HepG2 (cell line): ENCODE results near the gene PSMB10. TPM values are rescaled to one million over a fixed set of nuclear protein-coding genes. Genes with fewer than 3 reads are reported as not detected.

Experiments
- EEA1 ChIP-seq: sonication (generic); formaldehyde crosslinking; IDR thresholded peaks from 2 replicates; pipeline ENCODE4 v1.5.1; 2020; ENCODE audit warnings: mild to moderate bottlenecking, missing genetic modification reagents, borderline replicate concordance
- FOXK1 ChIP-seq: sonication (generic); formaldehyde crosslinking; IDR thresholded peaks from 2 replicates; pipeline ENCODE4 v1.4.0; 2020; ENCODE audit warnings: low read depth, missing genetic modification reagents, borderline replicate concordance
- GZF1 ChIP-seq: sonication (generic); formaldehyde crosslinking; IDR thresholded peaks from 2 replicates; pipeline ENCODE4 v1.5.1; 2020; ENCODE audit warnings: mild to moderate bottlenecking, missing genetic modification reagents
- HNF4G ChIP-seq, 2 experiments: sonication (generic) in 1 of 2; formaldehyde crosslinking in 1 of 2; IDR thresholded peaks; 2 replicates each; pipeline versions ENCODE4 v1.4.0 to v1.6.1; 2011 to 2020; ENCODE audit warnings: borderline replicate concordance in 2 of 2, low read depth in 2 of 2, mild to moderate bottlenecking in 2 of 2, low read length in 1 of 2, missing genetic modification reagents in 1 of 2, moderate library complexity in 1 of 2
- KDM5A ChIP-seq: fragments of 200-600 bp; sonication (generic); IDR thresholded peaks from 2 replicates; pipeline ENCODE4 v1.7.0; 2018; ENCODE audit warnings: antibody characterized with exemption, mild to moderate bottlenecking, low read length, borderline replicate concordance
- MATR3 ChIP-seq: sonication (generic); formaldehyde crosslinking; IDR thresholded peaks from 2 replicates; pipeline ENCODE4 v1.4.0; 2020; ENCODE audit warnings: missing genetic modification reagents
- NFRKB ChIP-seq: fragments of 450-650 bp; IDR thresholded peaks from 2 replicates; pipeline ENCODE4 v1.6.1; 2017
- NKX3-1 ChIP-seq: sonication (generic); formaldehyde crosslinking; IDR thresholded peaks from 2 replicates; pipeline ENCODE4 v1.5.0; 2020; ENCODE audit warnings: missing genetic modification reagents
- NR3C1 ChIP-seq: sonication (generic); formaldehyde crosslinking; IDR thresholded peaks from 2 replicates; pipeline ENCODE4 v1.4.0; 2020; ENCODE audit warnings: missing genetic modification reagents
- POGZ ChIP-seq: sonication (generic); formaldehyde crosslinking; IDR thresholded peaks from 2 replicates; pipeline ENCODE4 v1.4.0; 2020; ENCODE audit warnings: mild to moderate bottlenecking, missing genetic modification reagents
- RBM22 ChIP-seq: fragments of 200-400 bp; formaldehyde crosslinking; optimal IDR thresholded peaks from 2 replicates; pipeline ENCODE3; 2017; ENCODE audit warnings: mild to moderate bottlenecking, low read length, moderate library complexity
- SMAD3 ChIP-seq: sonication (generic); formaldehyde crosslinking; IDR thresholded peaks from 2 replicates; pipeline ENCODE4 v1.4.0; 2020; ENCODE audit warnings: missing genetic modification reagents
- SP4 ChIP-seq: sonication (generic); formaldehyde crosslinking; IDR thresholded peaks from 2 replicates; pipeline ENCODE4 v1.8.1; 2023; ENCODE audit warnings: mild to moderate bottlenecking, missing genetic modification reagents
- ZC3H13 ChIP-seq: sonication (generic); formaldehyde crosslinking; IDR thresholded peaks from 2 replicates; pipeline ENCODE4 v1.8.1; 2023; ENCODE audit warnings: mild to moderate bottlenecking, missing genetic modification reagents, moderate library complexity
- ZFP82 ChIP-seq: sonication (generic); formaldehyde crosslinking; IDR thresholded peaks from 2 replicates; pipeline ENCODE4 v1.5.1; 2020; ENCODE audit warnings: mild to moderate bottlenecking, missing genetic modification reagents, borderline replicate concordance
- ZNF317 ChIP-seq: sonication (generic); formaldehyde crosslinking; IDR thresholded peaks from 2 replicates; pipeline ENCODE4 v1.5.0; 2020; ENCODE audit warnings: mild to moderate bottlenecking, missing genetic modification reagents
- ZNF577 ChIP-seq: sonication (generic); formaldehyde crosslinking; IDR thresholded peaks from 2 replicates; pipeline ENCODE4 v1.4.0; 2020; ENCODE audit warnings: mild to moderate bottlenecking, low read depth, missing genetic modification reagents, borderline replicate concordance
- ZNF615 ChIP-seq: sonication (generic); formaldehyde crosslinking; IDR thresholded peaks from 2 replicates; pipeline ENCODE4 v1.5.0; 2020; ENCODE audit warnings: mild to moderate bottlenecking, missing genetic modification reagents, borderline replicate concordance
- polyA plus RNA-seq, 8 experiments: library from polyadenylated mRNA; depleted of rRNA in 3 of 8; stranded (reverse) in 7 of 8; unstranded in 1 of 8; fragments of >200 nt; fragmentation: Illumina TruSeq in 4 of 8; extraction: Trizol in 4 of 8; gene quantifications; 2 replicates each; pipeline versions ENCODE4 v1.2.1 to v1.2.3, GENCODE V29; 2011 to 2016; ENCODE audit warnings: low read depth in 4 of 8, missing spikeins in 1 of 8, mixed read lengths in 1 of 8; ENCODE audit not compliant: insufficient read depth in 1 of 8
- total RNA-seq, 5 experiments: library from RNA; depleted of rRNA; stranded (reverse); fragments of >200 nt; fragmentation: Illumina TruSeq; extraction: Trizol; gene quantifications; 2 replicates each; pipeline ENCODE4 v1.2.3, GENCODE V29; 2016; ENCODE audit warnings: low read depth in 1 of 5
- TF ChIP-seq, protein P1 (sequence below): sonication (generic); IDR thresholded peaks from 2 replicates; pipeline ENCODE4 v1.6.1; 2016; ENCODE audit warnings: low read depth, borderline replicate concordance
- TF ChIP-seq, protein P2 (sequence below): sonication (generic); formaldehyde crosslinking; IDR thresholded peaks from 2 replicates; pipeline ENCODE4 v1.9.0; 2021; ENCODE audit warnings: missing genetic modification reagents, mild to moderate bottlenecking, borderline replicate concordance
- TF ChIP-seq, protein P3 (sequence below): sonication (generic); formaldehyde crosslinking; IDR thresholded peaks from 2 replicates; pipeline ENCODE4 v1.5.0; 2020; ENCODE audit warnings: missing genetic modification reagents
- TF ChIP-seq, protein P4 (sequence below): IDR thresholded peaks from 2 replicates; pipeline ENCODE4 v1.6.1; 2012; ENCODE audit warnings: low read depth, low read length, improper control_type of control experiment
- TF ChIP-seq, protein P5 (sequence below): sonication (generic); formaldehyde crosslinking; IDR thresholded peaks from 2 replicates; pipeline ENCODE4 v1.4.0; 2020; ENCODE audit warnings: mild to moderate bottlenecking, missing genetic modification reagents, borderline replicate concordance

The PSMB10 gene
- total and polyA plus RNA-seq, 2 of the 13 experiments (the other 11 are each of a cell fraction or from before 2014, with no cell fraction given) = 12.7 to 65.9 TPM

DNA sequence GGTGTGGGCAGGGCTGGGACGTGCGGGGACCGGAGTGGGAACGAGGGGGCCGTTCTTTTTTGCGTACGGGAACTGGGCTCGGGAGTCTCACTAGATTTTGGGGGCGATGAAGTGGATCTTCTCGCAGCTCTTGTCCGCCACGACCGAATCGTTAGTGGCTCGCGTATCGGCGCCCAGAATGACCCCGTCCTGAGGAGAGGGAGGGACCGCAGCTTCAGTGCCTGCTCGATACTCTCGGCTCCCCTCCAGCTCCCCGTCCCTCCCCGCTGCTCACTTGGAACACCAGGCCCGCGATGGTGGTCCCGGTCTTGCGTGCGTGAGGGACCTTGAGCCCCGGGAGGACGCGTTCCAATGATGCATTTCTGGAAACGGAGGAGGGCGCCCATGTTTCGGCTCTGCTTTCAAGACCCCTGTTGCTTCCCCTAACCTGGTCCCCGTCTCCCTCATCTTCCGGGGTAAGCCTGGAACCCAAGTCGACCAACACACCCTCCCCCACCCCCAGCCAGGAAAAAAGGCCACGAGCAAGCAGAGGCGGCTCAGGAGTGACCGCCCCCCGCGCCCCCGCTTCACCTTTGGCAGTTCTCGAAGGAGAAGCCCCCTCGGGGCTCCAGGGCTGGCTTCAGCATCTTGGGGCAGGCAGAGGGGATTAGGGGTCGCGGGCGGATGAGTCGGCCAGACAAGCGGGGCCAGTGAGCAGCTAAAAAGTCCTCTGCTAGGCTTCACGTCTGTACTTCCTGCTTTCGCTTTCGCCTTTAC, at the start of gene PSMB10 (continued):
- TF ChIP-seq EEA1 (no peak), NFRKB (no peak), MATR3 (CRISPR knock-in tag) (no peak), KDM5A (peak; percentile 83), RBM22 (peak; percentile 93), FOXK1 (CRISPR knock-in tag) (no peak), ZFP82 (CRISPR knock-in tag) (0 out of 2 replicates have a peak, but pooled peaks have one; percentile 45), SP4 (CRISPR knock-in tag) (no peak), POGZ (CRISPR knock-in tag) (no peak), GZF1 (no peak), NKX3-1 (no peak), ZC3H13 (CRISPR knock-in tag) (peak; percentile 74; the same call in 1 of the 2 replicates), ZNF615 (CRISPR knock-in tag) (peak; percentile 90; the same call in 1 of the 2 replicates), NR3C1 (CRISPR knock-in tag) (no peak), ZNF577 (CRISPR knock-in tag) (no peak), ZNF317 (CRISPR knock-in tag) (no peak), SMAD3 (CRISPR knock-in tag) (0 out of 2 replicates have a peak, but pooled peaks have one; percentile 9), HNF4G (IDR thresholded peaks at IDR 0.05; ENCODE audit: borderline replicate concordance, low read depth, low read length) (0 out of 2 replicates have a peak, but pooled peaks have one; percentile 5), HNF4G (CRISPR knock-in tag; IDR thresholded peaks at IDR 0.05; ENCODE audit: borderline replicate concordance, low read depth) (peak; percentile 11; the same call in 1 of the 2 replicates)
- TF ChIP-seq, protein P1, sequence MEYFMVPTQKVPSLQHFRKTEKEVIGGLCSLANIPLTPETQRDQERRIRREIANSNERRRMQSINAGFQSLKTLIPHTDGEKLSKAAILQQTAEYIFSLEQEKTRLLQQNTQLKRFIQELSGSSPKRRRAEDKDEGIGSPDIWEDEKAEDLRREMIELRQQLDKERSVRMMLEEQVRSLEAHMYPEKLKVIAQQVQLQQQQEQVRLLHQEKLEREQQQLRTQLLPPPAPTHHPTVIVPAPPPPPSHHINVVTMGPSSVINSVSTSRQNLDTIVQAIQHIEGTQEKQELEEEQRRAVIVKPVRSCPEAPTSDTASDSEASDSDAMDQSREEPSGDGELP = no peak
- TF ChIP-seq, protein P2, sequence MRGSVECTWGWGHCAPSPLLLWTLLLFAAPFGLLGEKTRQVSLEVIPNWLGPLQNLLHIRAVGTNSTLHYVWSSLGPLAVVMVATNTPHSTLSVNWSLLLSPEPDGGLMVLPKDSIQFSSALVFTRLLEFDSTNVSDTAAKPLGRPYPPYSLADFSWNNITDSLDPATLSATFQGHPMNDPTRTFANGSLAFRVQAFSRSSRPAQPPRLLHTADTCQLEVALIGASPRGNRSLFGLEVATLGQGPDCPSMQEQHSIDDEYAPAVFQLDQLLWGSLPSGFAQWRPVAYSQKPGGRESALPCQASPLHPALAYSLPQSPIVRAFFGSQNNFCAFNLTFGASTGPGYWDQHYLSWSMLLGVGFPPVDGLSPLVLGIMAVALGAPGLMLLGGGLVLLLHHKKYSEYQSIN = no peak
- TF ChIP-seq, protein P3, sequence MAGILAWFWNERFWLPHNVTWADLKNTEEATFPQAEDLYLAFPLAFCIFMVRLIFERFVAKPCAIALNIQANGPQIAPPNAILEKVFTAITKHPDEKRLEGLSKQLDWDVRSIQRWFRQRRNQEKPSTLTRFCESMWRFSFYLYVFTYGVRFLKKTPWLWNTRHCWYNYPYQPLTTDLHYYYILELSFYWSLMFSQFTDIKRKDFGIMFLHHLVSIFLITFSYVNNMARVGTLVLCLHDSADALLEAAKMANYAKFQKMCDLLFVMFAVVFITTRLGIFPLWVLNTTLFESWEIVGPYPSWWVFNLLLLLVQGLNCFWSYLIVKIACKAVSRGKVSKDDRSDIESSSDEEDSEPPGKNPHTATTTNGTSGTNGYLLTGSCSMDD (CRISPR knock-in tag) = no peak
- TF ChIP-seq, protein P4, sequence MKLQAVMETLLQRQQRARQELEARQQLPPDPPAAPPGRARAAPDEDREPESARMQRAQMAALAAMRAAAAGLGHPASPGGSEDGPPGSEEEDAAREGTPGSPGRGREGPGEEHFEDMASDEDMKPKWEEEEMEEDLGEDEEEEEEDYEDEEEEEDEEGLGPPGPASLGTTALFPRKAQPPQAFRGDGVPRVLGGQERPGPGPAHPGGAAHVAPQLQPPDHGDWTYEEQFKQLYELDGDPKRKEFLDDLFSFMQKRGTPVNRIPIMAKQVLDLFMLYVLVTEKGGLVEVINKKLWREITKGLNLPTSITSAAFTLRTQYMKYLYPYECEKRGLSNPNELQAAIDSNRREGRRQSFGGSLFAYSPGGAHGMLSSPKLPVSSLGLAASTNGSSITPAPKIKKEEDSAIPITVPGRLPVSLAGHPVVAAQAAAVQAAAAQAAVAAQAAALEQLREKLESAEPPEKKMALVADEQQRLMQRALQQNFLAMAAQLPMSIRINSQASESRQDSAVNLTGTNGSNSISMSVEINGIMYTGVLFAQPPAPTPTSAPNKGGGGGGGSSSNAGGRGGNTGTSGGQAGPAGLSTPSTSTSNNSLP = no peak
- TF ChIP-seq, protein P5, sequence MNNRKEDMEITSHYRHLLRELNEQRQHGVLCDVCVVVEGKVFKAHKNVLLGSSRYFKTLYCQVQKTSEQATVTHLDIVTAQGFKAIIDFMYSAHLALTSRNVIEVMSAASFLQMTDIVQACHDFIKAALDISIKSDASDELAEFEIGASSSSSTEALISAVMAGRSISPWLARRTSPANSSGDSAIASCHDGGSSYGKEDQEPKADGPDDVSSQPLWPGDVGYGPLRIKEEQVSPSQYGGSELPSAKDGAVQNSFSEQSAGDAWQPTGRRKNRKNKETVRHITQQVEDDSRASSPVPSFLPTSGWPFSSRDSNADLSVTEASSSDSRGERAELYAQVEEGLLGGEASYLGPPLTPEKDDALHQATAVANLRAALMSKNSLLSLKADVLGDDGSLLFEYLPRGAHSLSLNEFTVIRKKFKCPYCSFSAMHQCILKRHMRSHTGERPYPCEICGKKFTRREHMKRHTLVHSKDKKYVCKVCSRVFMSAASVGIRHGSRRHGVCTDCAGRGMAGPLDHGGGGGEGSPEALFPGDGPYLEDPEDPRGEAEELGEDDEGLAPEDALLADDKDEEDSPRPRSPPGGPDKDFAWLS (CRISPR knock-in tag) = no peak
